ENCODE measurements around the gene MROH8.

- TF ChIP-seq CTCF (IDR thresholded peaks at IDR 0.05; ENCODE audit: poor library complexity, severe bottlenecking) (no peak), RAD21 (conservative IDR thresholded peaks at IDR 0.05) (no peak), REST (IDR thresholded peaks at IDR 0.05; ENCODE audit: borderline replicate concordance) (no peak), POLR2AphosphoS5 (IDR thresholded peaks at IDR 0.05) (no peak)
Measured at GRCh38 chr20:37228082-37228481, 48.7 kb upstream of the MROH8 start.
